GM10847 (cell line): ENCODE data around the gene PEX11B.

Experiments used
- POLR2A ChIP-seq: IDR thresholded peaks from 2 replicates; pipeline ENCODE4 v1.6.1; 2011; ENCODE audit not compliant: insufficient read length; ENCODE audit errors: extremely low read depth

PEX11B gene

GRCh38 chr1:145957443-145958319 lies 39.2 kb upstream of the PEX11B start, which contains the start of gene LIX1L:
TSS of gene LIX1L (minus strand) at chr1:145958017. CDS start at chr1:145957927, 90 bp downstream.
- TF ChIP-seq POLR2A: peak; percentile 56

GRCh38 chr1:145956781-145957442 lies 38.4 kb upstream of the PEX11B start:
- no peak for TF ChIP-seq POLR2A

- TF ChIP-seq POLR2A: no peak
These were observed 37.8 kb upstream of the PEX11B start for GRCh38 chr1:145956361-145956760.

- no peak for TF ChIP-seq POLR2A
These were observed 36.9 kb upstream of the PEX11B start for GRCh38 chr1:145955436-145955835.

GRCh38 chr1:145953861-145954260 lies 35.3 kb upstream of the PEX11B start:
- no peak for TF ChIP-seq POLR2A

GRCh38 chr1:145952903-145953302 lies 34.4 kb upstream of the PEX11B start:
- TF ChIP-seq POLR2A: no peak

GRCh38 chr1:145951526-145951925 lies 33.0 kb upstream of the PEX11B start:
- TF ChIP-seq POLR2A: no peak

- no peak for TF ChIP-seq POLR2A
These were observed 30.7 kb upstream of the PEX11B start for GRCh38 chr1:145949219-145949618.

- no peak for TF ChIP-seq POLR2A
These were observed 29.0 kb upstream of the PEX11B start for GRCh38 chr1:145947551-145947950.

- TF ChIP-seq POLR2A: no peak
These were observed 28.0 kb upstream of the PEX11B start for GRCh38 chr1:145946477-145946986.

GRCh38 chr1:145944532-145944931 lies 26.0 kb upstream of the PEX11B start:
- TF ChIP-seq POLR2A: no peak

- no peak for TF ChIP-seq POLR2A
These were observed 24.4 kb upstream of the PEX11B start for GRCh38 chr1:145942871-145943270.

- no peak for TF ChIP-seq POLR2A
These were observed 23.9 kb upstream of the PEX11B start for GRCh38 chr1:145942405-145942804.

GRCh38 chr1:145937436-145937835 lies 18.9 kb upstream of the PEX11B start:
- no peak for TF ChIP-seq POLR2A

- TF ChIP-seq POLR2A: no peak
These were observed 17.7 kb upstream of the PEX11B start for GRCh38 chr1:145936247-145936646.

- no peak for TF ChIP-seq POLR2A
These were observed 17.2 kb upstream of the PEX11B start for GRCh38 chr1:145935708-145936107.

- TF ChIP-seq POLR2A: no peak
These were observed 9.6 kb upstream of the PEX11B start for GRCh38 chr1:145927916-145928643.
